Common myeloid progenitor, CD34-positive (primary cell): Measurements from ENCODE around the gene MPZL3.

Source experiments
- CTCF ChIA-PET: fragments of 350-600 bp; sonication (Branson Sonifier 250); formaldehyde crosslinking; loops from one replicate; lab custom pipeline; 2021; ENCODE audit warnings: antibody characterized with exemption; lab: Charles Lee
- POLR2A ChIA-PET: fragments of 350-600 bp; sonication (Branson Sonifier 250); formaldehyde crosslinking; loops from one replicate; lab custom pipeline; 2021; ENCODE audit warnings: antibody characterized with exemption; lab: Charles Lee
- DNase-seq, 3 donors: peaks; one replicate each; pipeline versions ENCODE4 v3.0.0 to v3.0.0-alpha.2; 2013
- H3K27ac ChIP-seq, 2 experiments: 1 replicate in 1 of 2; 2 replicates in 1 of 2; pipeline ENCODE4 v1.7.0; 2013; ENCODE audit warnings: inconsistent platforms in 2 of 2, low read length in 2 of 2, mild to moderate bottlenecking in 2 of 2, low read depth in 1 of 2, moderate library complexity in 1 of 2; ENCODE audit not compliant: severe bottlenecking in 2 of 2, insufficient read depth in 1 of 2, poor library complexity in 1 of 2
- H3K27me3 ChIP-seq, 5 experiments: replicated peaks in 2 of 5; 1 replicate in 3 of 5; 2 replicates in 2 of 5; pipeline versions ENCODE4 v1.6.1 to v1.7.0; 2013; ENCODE audit warnings: low read length in 4 of 5, mild to moderate bottlenecking in 2 of 5, moderate library complexity in 2 of 5, inconsistent platforms in 1 of 5; ENCODE audit not compliant: insufficient read depth in 5 of 5, control insufficient read depth in 4 of 5
- H3K36me3 ChIP-seq, 4 experiments: 1 replicate in 2 of 4; 2 replicates in 2 of 4; pipeline versions ENCODE4 v1.6.1 to v1.7.0; 2013; ENCODE audit warnings: low read length in 3 of 4, control low read depth in 1 of 4, mild to moderate bottlenecking in 1 of 4; ENCODE audit not compliant: control insufficient read depth in 4 of 4, insufficient read depth in 4 of 4
- H3K4me1 ChIP-seq, 4 experiments: 1 replicate in 3 of 4; 2 replicates in 1 of 4; pipeline versions ENCODE4 v1.6.1 to v1.7.1; 2013; ENCODE audit warnings: low read length in 3 of 4, mild to moderate bottlenecking in 3 of 4, control low read depth in 1 of 4, inconsistent platforms in 1 of 4, moderate library complexity in 1 of 4; ENCODE audit not compliant: control insufficient read depth in 4 of 4, insufficient read depth in 4 of 4; ENCODE audit errors: control extremely low read depth in 1 of 4
- H3K4me3 ChIP-seq, 7 experiments: 1 replicate in 4 of 7; 2 replicates in 3 of 7; pipeline versions ENCODE4 v1.5.1 to v1.7.0; 2013; ENCODE audit warnings: mild to moderate bottlenecking in 7 of 7, low read length in 6 of 7, moderate library complexity in 6 of 7, inconsistent platforms in 2 of 7, low read depth in 2 of 7, control low read depth in 1 of 7; ENCODE audit not compliant: insufficient read depth in 4 of 7, control insufficient read depth in 1 of 7; ENCODE audit errors: extremely low read depth in 1 of 7
- H3K9me3 ChIP-seq, 5 experiments: 1 replicate in 4 of 5; 2 replicates in 1 of 5; pipeline versions ENCODE4 v1.6.1 to v1.7.1; 2013; ENCODE audit warnings: low read length in 4 of 5, mild to moderate bottlenecking in 2 of 5, inconsistent platforms in 1 of 5, low read depth in 1 of 5, moderate library complexity in 1 of 5; ENCODE audit not compliant: control insufficient read depth in 4 of 5, insufficient read depth in 2 of 5; ENCODE audit errors: control extremely low read depth in 1 of 5
- WGBS: methylation state at CpG from one replicate; pipeline ENCODE4 v1.1.5; 2013; ENCODE audit not compliant: insufficient coverage; 5-methylcytosine and 5-hydroxymethylcytosine counted together

MPZL3 gene

DNA sequence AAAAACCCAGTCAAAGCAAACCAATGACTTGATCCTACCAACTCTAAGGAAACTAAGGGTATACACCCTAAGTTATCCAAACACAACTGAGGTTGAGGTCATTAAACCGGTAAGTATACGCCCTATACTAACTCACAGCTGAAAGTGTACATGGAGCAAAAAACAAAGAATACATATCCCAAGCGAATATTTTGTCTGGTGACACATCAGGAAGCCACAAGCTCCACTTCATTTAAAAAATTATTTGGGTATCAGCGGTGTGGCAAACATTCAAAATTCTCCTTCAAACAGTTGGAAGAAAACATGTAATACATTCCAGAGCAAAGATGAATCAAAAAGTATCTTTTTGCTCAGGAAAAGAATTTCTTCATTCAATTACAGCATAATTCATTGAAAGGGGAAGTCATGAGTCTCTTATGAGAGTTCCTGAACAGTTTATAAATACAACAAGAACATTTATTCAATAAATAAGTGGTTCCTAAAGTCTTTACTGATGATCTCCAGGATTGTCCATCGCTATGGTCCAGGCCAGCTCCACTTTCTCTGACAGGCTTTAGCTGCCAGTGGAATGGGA lies 22.8 kb downstream of the MPZL3 start:
- Histone ChIP-seq H3K4me3 (peak overlapping the region in 1 of 7 experiments; percentile 46), H3K27ac (peak overlapping the region in 1 of 2 experiments; percentile 14), H3K9me3 (no peaks in the 10 kb centered on the region), H3K36me3 (peaks cover 0 to 5% (median 3%) of the 10 kb centered on the region in 4 experiments), H3K4me1 (peaks cover 49 to 57% (median 54%) of the 10 kb centered on the region in 4 experiments), H3K27me3 (no peaks in the 10 kb centered on the region)
- POLR2A ChIA-PET: interaction anchor here (1.0 to 1.2 kb wide), 2 partner anchors 10 to 15 kb away, joined by 3 read pairs; no protein-coding TSS in a partner anchor
- CTCF ChIA-PET: interaction anchor here (1.0 to 1.6 kb wide), 3 partner anchors 10 to 31 kb away, joined by 4 to 9 read pairs (median 4); no protein-coding TSS in a partner anchor
- 33% methylated on average over 2 of the region's 5 CpGs for WGBS
- peak in 1 of 3 donors; percentile 67 for DNase-seq

DNA sequence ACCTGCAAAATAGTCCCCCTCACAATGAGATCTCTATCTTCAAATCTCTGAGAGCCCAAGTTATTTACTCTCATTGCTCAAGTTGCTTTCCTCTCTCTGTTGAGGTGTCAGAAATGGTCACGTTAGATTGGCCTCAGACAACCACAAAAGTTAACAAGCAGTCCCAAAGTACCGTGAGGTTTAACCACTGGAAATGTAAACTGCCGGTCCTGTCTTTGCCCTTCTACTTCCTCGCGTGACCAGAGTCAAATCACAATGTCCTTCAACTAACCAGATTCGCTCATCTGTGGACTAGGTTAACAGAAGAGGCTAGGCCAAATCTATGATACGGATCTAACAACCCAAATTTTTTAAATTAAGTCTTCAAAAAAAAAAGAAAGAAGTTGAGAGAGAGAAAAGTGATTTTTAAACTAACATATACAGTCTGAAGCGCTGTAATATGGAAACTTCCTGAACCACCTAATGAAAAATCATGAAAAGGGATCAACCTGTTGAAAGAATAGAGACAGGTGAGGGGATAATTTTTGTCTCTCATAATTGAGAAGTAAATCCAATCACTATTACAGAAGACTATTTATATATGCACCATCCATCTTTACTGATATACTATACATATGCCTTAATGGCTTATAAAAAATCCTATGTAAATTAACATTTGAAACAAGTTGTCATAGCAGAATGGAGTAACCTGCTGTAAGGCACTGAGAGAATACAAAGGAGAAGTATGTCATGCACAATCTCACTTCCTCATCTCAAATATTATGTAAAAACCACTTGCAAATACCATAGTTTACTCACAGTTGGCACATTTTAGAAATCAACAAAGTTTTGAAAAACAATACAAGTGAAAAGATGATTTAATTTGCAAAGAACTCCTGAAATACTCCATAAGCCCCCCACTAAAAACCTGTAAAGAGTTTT lies 24.0 kb downstream of the MPZL3 start:
- ChIA-PET CTCF (interaction anchor here (1.0 to 4.1 kb wide), 4 partner anchors 14 to 23 kb away, joined by 3 to 42 read pairs (median 4); partner anchors contain the start of gene MPZL3), POLR2A (interaction anchor here (1.0 kb wide), 1 partner anchor 14 kb away, joined by 3 read pairs; no protein-coding TSS in a partner anchor)
- no peaks in the 10 kb centered on the region for H3K9me3 ChIP-seq
- no peak overlapping the region for H3K4me3 ChIP-seq
- H3K27me3 ChIP-seq: no peaks in the 10 kb centered on the region
- peaks cover 0 to 2% (median 2%) of the 10 kb centered on the region in 4 experiments for H3K36me3 ChIP-seq
- DNase-seq: peak; percentile 51 to 91 (median 82)
- H3K27ac ChIP-seq: peak overlapping the region in 1 of 2 experiments; percentile 18
- WGBS: 5% methylated on average over 4 of the region's 8 CpGs
- peaks cover 61 to 69% (median 65%) of the 10 kb centered on the region in 4 experiments for H3K4me1 ChIP-seq

DNA sequence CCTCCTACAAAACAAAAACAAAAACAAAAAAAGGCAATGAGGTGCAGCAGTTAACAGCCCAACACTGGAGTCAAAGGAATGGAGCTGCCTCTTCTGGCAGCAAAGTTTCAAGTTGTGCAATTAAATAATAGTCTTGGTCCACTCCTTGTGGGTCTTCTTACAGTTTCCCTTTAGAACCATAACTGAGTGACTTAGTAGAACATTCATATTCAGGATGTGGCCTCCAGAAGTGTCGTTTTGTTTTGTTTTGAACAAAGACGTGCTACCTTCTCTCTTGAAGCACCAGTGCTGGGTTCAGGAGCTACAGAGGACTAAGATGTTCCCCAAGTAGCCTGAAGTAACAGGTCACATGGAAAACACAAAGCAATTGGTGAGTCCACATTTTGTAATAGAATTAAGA lies 25.4 kb downstream of the MPZL3 start:
- POLR2A ChIA-PET: interaction anchor here (0.6 to 1.1 kb wide), 3 partner anchors 10 to 16 kb away, joined by 3 to 4 read pairs (median 4); no protein-coding TSS in a partner anchor
- H3K36me3 ChIP-seq: peaks cover 0 to 2% (median 0%) of the 10 kb centered on the region in 4 experiments
- peaks cover 60 to 77% (median 66%) of the 10 kb centered on the region in 4 experiments for H3K4me1 ChIP-seq
- peak in 1 of 3 donors; percentile 53 for DNase-seq
- H3K9me3 ChIP-seq: no peaks in the 10 kb centered on the region
- CTCF ChIA-PET: interaction anchor here (1.0 to 4.1 kb wide), 9 partner anchors 10 to 142 kb away, joined by 3 to 42 read pairs (median 5); partner anchors contain the start of gene MPZL3
- H3K27me3 ChIP-seq: no peaks in the 10 kb centered on the region
- H3K4me3 ChIP-seq: peak overlapping the region in 2 of 7 experiments; percentile 2 to 28
- peak overlapping the region; percentile 20 to 21 for H3K27ac ChIP-seq
- 4% methylated on average over 2 of the region's 2 CpGs for WGBS

DNA sequence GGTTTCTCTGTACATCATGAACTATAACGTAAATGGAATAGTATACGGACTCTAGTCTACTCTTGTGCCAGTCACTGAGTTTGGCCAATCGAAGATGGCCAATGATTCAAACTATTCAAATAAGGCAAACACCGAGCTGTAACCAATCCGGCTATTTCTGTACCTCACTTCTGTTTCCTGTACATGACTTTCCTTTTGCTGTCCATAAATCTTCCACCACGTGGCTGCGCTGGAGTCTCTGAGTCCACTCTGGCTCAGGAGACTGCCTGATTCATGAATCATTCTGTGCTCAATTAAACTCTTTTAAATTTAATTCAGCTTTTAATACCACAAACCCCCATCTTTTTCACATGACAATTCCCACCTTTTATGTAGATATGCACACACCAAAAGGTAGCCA lies 25.9 kb downstream of the MPZL3 start:
- peak overlapping the region in 1 of 2 experiments; percentile 20 for H3K27ac ChIP-seq

DNA sequence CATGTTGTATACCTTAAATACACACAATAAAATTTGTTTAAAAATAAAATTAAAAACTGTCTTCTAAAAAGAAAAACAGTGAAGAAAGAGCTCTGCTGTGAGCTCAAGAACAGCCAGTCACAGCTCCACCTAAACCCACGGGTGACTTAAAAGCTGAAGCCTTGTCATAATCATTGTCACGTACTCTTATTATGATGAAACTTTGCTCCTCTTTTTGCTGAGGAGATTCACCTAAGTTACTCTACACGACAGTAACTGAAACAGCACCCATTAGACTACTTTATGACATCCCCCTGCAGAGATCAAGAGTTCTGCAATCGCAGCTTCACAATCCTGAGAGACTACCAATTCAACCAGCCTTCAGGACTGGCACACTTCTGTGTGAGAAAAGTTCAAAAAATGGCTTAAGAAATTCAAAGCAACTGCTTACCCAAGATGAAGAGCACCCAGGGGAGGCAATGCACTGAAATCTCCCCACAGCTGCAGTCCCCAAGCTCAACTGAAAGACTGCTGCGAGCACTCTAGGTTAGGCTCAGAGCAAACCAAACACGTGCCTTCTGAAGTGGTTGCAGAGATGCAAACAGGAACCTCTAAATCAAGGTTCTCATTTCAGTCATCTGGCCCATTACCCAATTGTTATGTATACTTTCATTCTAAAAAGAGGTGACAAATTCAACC lies 27.5 kb downstream of the MPZL3 start, which contains the start of gene JAML:
TSS of gene JAML (minus strand) at position 501 of the 678 bp plus-strand sequence. CDS start 10,145 bp downstream, outside the sequence.
- H3K4me1 ChIP-seq: peaks cover 60 to 88% (median 70%) of the 10 kb centered on the region in 4 experiments
- no peaks in the 10 kb centered on the region for H3K9me3 ChIP-seq
- H3K36me3 ChIP-seq: peaks cover 0 to 5% (median 0%) of the 10 kb centered on the region in 4 experiments
- 3% methylated on average over 5 of the region's 6 CpGs for WGBS
- peak in 2 of 3 donors; percentile 65 to 86 for DNase-seq
- ChIA-PET POLR2A (interaction anchor here (1.0 to 1.2 kb wide), 2 partner anchors 11 to 27 kb away, joined by 3 read pairs; no protein-coding TSS in a partner anchor), CTCF (interaction anchor here (1.3 to 4.1 kb wide), 7 partner anchors 11 to 126 kb away, joined by 3 to 42 read pairs (median 6); partner anchors contain the start of gene MPZL3)
- H3K27me3 ChIP-seq: no peaks in the 10 kb centered on the region
- H3K4me3 ChIP-seq: peak within 1 kb of the TSS in 6 of 7 experiments; percentile 25 to 75 (median 58)
- peak within 1 kb of the TSS; percentile 26 to 45 for H3K27ac ChIP-seq

More for the DNA sequence above, 25.9 kb downstream of the MPZL3 start:
- Histone ChIP-seq H3K9me3 (no peaks in the 10 kb centered on the region), H3K27me3 (no peaks in the 10 kb centered on the region), H3K4me1 (peaks cover 60 to 80% (median 67%) of the 10 kb centered on the region in 4 experiments), H3K4me3 (peak overlapping the region in 2 of 7 experiments; percentile 20 to 28), H3K36me3 (peaks cover 0 to 2% (median 0%) of the 10 kb centered on the region in 4 experiments)
- 0% methylated on average over 5 of the region's 7 CpGs for WGBS
- POLR2A ChIA-PET: interaction anchor here (1.1 kb wide), 2 partner anchors 9 to 12 kb away, joined by 4 read pairs; no protein-coding TSS in a partner anchor
- DNase-seq: peak; percentile 80 to 97 (median 93)
- CTCF ChIA-PET: interaction anchor here (1.0 to 4.1 kb wide), 8 partner anchors 11 to 142 kb away, joined by 3 to 42 read pairs (median 6); no protein-coding TSS in a partner anchor

DNA sequence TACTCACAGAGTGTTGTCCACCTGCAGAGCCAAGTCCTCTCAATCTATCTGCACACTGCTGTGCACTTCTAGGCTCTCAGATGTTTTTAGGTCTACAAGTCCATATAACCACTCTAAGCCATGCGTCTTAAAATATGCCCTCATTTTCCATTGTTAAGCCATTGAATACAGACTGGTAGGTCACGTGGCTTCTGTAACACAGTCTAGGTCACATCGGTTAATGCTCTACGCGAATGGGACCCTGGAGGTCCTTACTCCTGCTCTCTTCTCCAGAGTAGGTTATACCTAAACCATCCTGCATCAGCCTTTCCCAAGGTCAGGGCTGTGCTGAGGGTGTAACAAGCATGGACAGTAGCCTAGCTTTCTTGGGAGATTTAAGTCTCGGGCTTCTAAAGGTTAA lies 28.2 kb downstream of the MPZL3 start:
- CTCF ChIA-PET: interaction anchor here (1.3 to 4.1 kb wide), 5 partner anchors 10 to 127 kb away, joined by 3 to 42 read pairs (median 6); partner anchors contain the start of gene MPZL3
- POLR2A ChIA-PET: interaction anchor here (1.0 to 1.2 kb wide), 2 partner anchors 11 to 28 kb away, joined by 3 read pairs; no protein-coding TSS in a partner anchor
- H3K36me3 ChIP-seq: peaks cover 0 to 5% (median 0%) of the 10 kb centered on the region in 4 experiments
- WGBS: 4% methylated on average over 5 of the region's 6 CpGs
- no peaks in the 10 kb centered on the region for H3K9me3 ChIP-seq
- H3K27ac ChIP-seq: peak overlapping the region; percentile 26 to 45
- peaks cover 53 to 88% (median 68%) of the 10 kb centered on the region in 4 experiments for H3K4me1 ChIP-seq
- no peaks in the 10 kb centered on the region for H3K27me3 ChIP-seq
- H3K4me3 ChIP-seq: peak overlapping the region in 6 of 7 experiments; percentile 25 to 75 (median 58)
- DNase-seq: no peak
